ENCODE measurements around the gene ITPRID2. TPM values are rescaled to one million over a fixed set of nuclear protein-coding genes. Genes with fewer than 3 reads are reported as not detected.

ITPRID2 gene
- total and polyA plus RNA-seq, 2 of the 8 experiments (the other 6 are each of a cell fraction or from before 2014, with no cell fraction given) = 1.9 to 12.6 TPM

DNA sequence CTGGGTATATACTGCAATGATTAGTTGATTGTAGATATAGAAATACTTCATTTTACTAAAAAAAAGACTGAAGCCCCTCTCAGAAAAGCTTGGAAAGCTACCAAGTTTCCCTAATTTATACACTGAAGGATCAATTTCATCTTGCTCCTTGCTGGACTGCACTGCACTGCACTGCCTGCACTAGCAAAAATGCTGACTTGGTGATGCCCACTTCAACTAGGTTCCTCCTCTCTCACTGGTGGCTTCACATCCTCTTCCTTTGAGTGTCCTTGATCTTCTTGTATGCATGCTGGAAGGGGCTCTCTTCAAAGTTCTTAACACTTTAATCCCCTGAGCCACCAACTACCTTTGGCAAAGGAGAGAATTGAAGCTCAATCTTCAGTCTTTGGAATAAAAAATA, 31.7 kb upstream of the ITPRID2 start:
- no peaks in the 10 kb centered on the region for H3K23me2 ChIP-seq (ENCODE audit: low read depth, low read length)
- DNase-seq (ENCODE audit: low read depth in 1 of 2, low spot score in 2 of 2) (no peak), FAIRE-seq (no peak)
- H3K36me3 ChIP-seq (ENCODE audit: control insufficient read depth in 2 of 4, insufficient read depth in 4 of 4, low read length in 3 of 4) = no peaks in the 10 kb centered on the region
- H3K14ac ChIP-seq (ENCODE audit: insufficient read length) = no peak overlapping the region
- no peak overlapping the region for H4K5ac ChIP-seq (ENCODE audit: insufficient read length, low read depth, low read length)
- no peak overlapping the region for H4K91ac ChIP-seq (replicated peaks; ENCODE audit: insufficient read length, low read length)
- no peak overlapping the region for H3K9ac ChIP-seq (replicated peaks in 1 of 4; ENCODE audit: extremely low read depth in 1 of 4, low read depth in 3 of 4, low read length in 3 of 4)
- no peaks in the 10 kb centered on the region for H3K79me2 ChIP-seq (ENCODE audit: control insufficient read depth in 1 of 2, insufficient read depth in 2 of 2, low read length in 2 of 2)
- no peak overlapping the region for H3K4ac ChIP-seq (replicated peaks; ENCODE audit: insufficient read length, low read depth, low read length)
- no peak overlapping the region for H3K18ac ChIP-seq (ENCODE audit: extremely low read depth, low read length)
- H2AK5ac ChIP-seq (ENCODE audit: low read depth, low read length) = no peak overlapping the region
- H2BK120ac ChIP-seq (replicated peaks; ENCODE audit: low read depth, low read length) = no peak overlapping the region
- no peaks in the 10 kb centered on the region for H3K9me3 ChIP-seq (ENCODE audit: insufficient read depth in 2 of 2, low read depth in 1 of 2, low read length in 1 of 2)
- H3K27me3 ChIP-seq (replicated peaks in 1 of 4; ENCODE audit: control insufficient read depth in 3 of 4, extremely low read depth in 1 of 4, insufficient read depth in 3 of 4, low read length in 3 of 4) = no peaks in the 10 kb centered on the region
- no peak overlapping the region for H3K4me2 ChIP-seq (ENCODE audit: insufficient read depth in 1 of 2, low read depth in 2 of 2, low read length in 2 of 2)
- no peak overlapping the region for H2AFZ ChIP-seq (ENCODE audit: low read length)
- ChIA-PET POLR2A (ENCODE audit: partially characterized antibody) (no interaction called here), CTCF (ENCODE audit: partially characterized antibody) (no interaction called here)
- H3K79me1 ChIP-seq (ENCODE audit: low read depth, low read length) = no peaks in the 10 kb centered on the region
- no peak overlapping the region for H3K56ac ChIP-seq (replicated peaks; ENCODE audit: insufficient read length, low read depth, low read length)
- H2BK5ac ChIP-seq (ENCODE audit: low read depth, low read length) = no peak overlapping the region
- H2BK12ac ChIP-seq (ENCODE audit: low read depth, low read length) = no peak overlapping the region
- H4K8ac ChIP-seq (ENCODE audit: extremely low read depth, insufficient read depth, low read length) = no peak overlapping the region
- H3K4me1 ChIP-seq (replicated peaks in 1 of 4; ENCODE audit: control insufficient read depth in 3 of 4, insufficient read depth in 4 of 4, low read length in 3 of 4) = no peaks in the 10 kb centered on the region; a peak in 2 of 7 replicates
- H3K23ac ChIP-seq (ENCODE audit: insufficient read length) = no peak overlapping the region
- no peak overlapping the region for H2BK15ac ChIP-seq (ENCODE audit: low read length)
- no peak overlapping the region for H3K4me3 ChIP-seq (ENCODE audit: extremely low read depth in 1 of 4, insufficient read depth in 2 of 4, low read depth in 3 of 4, low read length in 4 of 4)
- no peak overlapping the region for H2BK20ac ChIP-seq (ENCODE audit: low read length)
- H4K20me1 ChIP-seq (replicated peaks in 1 of 2; ENCODE audit: control insufficient read depth in 1 of 2, insufficient read depth in 2 of 2, low read length in 2 of 2) = no peaks in the 10 kb centered on the region
- H3K27ac ChIP-seq (ENCODE audit: low read depth, low read length) = no peak overlapping the region
- no peak for TF ChIP-seq SIRT6 (IDR thresholded peaks at IDR 0.05; ENCODE audit: low read length)
- no peak for TF ChIP-seq SIN3A (conservative IDR thresholded peaks at IDR 0.05 in 1 of 2, IDR thresholded peaks at IDR 0.05 in 1 of 2; ENCODE audit: low read depth in 1 of 2, low read length in 2 of 2)
- no peak for TF ChIP-seq CTBP2 (IDR thresholded peaks at IDR 0.05; ENCODE audit: borderline replicate concordance, insufficient read depth, insufficient read length, low read length)
- TF ChIP-seq PHF8 (conservative IDR thresholded peaks at IDR 0.05; ENCODE audit: low read depth, low read length) = no peak
- TF ChIP-seq ASH2L (IDR thresholded peaks at IDR 0.05; ENCODE audit: low read length) = no peak
- TF ChIP-seq CBX5 (IDR thresholded peaks at IDR 0.05; ENCODE audit: low read depth, low read length) = no peak
- TF ChIP-seq TCF12 (IDR thresholded peaks at IDR 0.05; ENCODE audit: low read depth, low read length) = no peak
- TF ChIP-seq, protein P1, sequence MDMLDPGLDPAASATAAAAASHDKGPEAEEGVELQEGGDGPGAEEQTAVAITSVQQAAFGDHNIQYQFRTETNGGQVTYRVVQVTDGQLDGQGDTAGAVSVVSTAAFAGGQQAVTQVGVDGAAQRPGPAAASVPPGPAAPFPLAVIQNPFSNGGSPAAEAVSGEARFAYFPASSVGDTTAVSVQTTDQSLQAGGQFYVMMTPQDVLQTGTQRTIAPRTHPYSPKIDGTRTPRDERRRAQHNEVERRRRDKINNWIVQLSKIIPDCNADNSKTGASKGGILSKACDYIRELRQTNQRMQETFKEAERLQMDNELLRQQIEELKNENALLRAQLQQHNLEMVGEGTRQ (IDR thresholded peaks at IDR 0.05; ENCODE audit: low read length) = no peak
- no peak for TF ChIP-seq KDM1A (IDR thresholded peaks at IDR 0.05; ENCODE audit: borderline replicate concordance, low read length)

All from H1 (cell line).